SK-N-SH (cell line): ENCODE measurements around the gene NTM.

ENCODE experiments used
- CHD2 ChIP-seq: fragments of 150-350 bp; IDR thresholded peaks from 2 replicates; pipeline ENCODE4 v1.6.1; 2018; ENCODE audit warnings: low read length; ENCODE audit not compliant: partially characterized antibody
- ELF1 ChIP-seq: IDR thresholded peaks from 2 replicates; pipeline ENCODE4 v1.4.0; 2012
- FOXJ3 ChIP-seq: sonication (generic); formaldehyde crosslinking; IDR thresholded peaks from 2 replicates; pipeline ENCODE4 v1.5.1; 2020; ENCODE audit warnings: mild to moderate bottlenecking, missing genetic modification reagents
- MAX ChIP-seq: IDR thresholded peaks from 2 replicates; pipeline ENCODE4 v1.4.0; 2012; ENCODE audit warnings: low read depth
- RCOR1 ChIP-seq: fragments of 150-350 bp; IDR thresholded peaks from 2 replicates; pipeline ENCODE4 v1.6.1; 2017; ENCODE audit warnings: antibody characterized with exemption, low read length
- RFX5 ChIP-seq: IDR thresholded peaks from 2 replicates; pipeline ENCODE4 v1.6.1; 2012; ENCODE audit warnings: mild to moderate bottlenecking, improper control_type of control experiment, low read length
- SIN3A ChIP-seq: IDR thresholded peaks from 2 replicates; pipeline ENCODE4 v1.6.1; 2012; ENCODE audit warnings: low read depth, mild to moderate bottlenecking, low read length, moderate library complexity, borderline replicate concordance
- TAF1 ChIP-seq: IDR thresholded peaks from 2 replicates; pipeline ENCODE4 v1.6.1; 2012; ENCODE audit warnings: low read depth, mild to moderate bottlenecking, low read length, moderate library complexity, borderline replicate concordance
- USF2 ChIP-seq: fragments of 150-350 bp; IDR thresholded peaks from 2 replicates; pipeline ENCODE4 v1.6.1; 2017; ENCODE audit warnings: antibody characterized with exemption, low read length, low read depth, borderline replicate concordance
- YY1 ChIP-seq: IDR thresholded peaks from 2 replicates; pipeline ENCODE4 v1.4.0; 2012; ENCODE audit warnings: low read depth, mild to moderate bottlenecking
- TF ChIP-seq, protein P1 (sequence below): fragments of 200-600 bp; sonication (generic); IDR thresholded peaks from 2 replicates; pipeline ENCODE4 v1.6.1; 2017; ENCODE audit warnings: antibody characterized with exemption, mild to moderate bottlenecking, moderate library complexity
- TF ChIP-seq, protein P2 (sequence below): IDR thresholded peaks from 2 replicates; pipeline ENCODE4 v1.4.0; 2012; ENCODE audit warnings: low read depth, borderline replicate concordance
- TF ChIP-seq, protein P3 (sequence below): IDR thresholded peaks from 2 replicates; pipeline ENCODE4; 2012

GRCh38 chr11:131536159-131536558 is 165.7 kb downstream of the NTM start:
- no peak for TF ChIP-seq ELF1
- TF ChIP-seq, protein P1, sequence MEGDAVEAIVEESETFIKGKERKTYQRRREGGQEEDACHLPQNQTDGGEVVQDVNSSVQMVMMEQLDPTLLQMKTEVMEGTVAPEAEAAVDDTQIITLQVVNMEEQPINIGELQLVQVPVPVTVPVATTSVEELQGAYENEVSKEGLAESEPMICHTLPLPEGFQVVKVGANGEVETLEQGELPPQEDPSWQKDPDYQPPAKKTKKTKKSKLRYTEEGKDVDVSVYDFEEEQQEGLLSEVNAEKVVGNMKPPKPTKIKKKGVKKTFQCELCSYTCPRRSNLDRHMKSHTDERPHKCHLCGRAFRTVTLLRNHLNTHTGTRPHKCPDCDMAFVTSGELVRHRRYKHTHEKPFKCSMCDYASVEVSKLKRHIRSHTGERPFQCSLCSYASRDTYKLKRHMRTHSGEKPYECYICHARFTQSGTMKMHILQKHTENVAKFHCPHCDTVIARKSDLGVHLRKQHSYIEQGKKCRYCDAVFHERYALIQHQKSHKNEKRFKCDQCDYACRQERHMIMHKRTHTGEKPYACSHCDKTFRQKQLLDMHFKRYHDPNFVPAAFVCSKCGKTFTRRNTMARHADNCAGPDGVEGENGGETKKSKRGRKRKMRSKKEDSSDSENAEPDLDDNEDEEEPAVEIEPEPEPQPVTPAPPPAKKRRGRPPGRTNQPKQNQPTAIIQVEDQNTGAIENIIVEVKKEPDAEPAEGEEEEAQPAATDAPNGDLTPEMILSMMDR = no peak
- no peak for TF ChIP-seq SIN3A
- TF ChIP-seq, protein P2, sequence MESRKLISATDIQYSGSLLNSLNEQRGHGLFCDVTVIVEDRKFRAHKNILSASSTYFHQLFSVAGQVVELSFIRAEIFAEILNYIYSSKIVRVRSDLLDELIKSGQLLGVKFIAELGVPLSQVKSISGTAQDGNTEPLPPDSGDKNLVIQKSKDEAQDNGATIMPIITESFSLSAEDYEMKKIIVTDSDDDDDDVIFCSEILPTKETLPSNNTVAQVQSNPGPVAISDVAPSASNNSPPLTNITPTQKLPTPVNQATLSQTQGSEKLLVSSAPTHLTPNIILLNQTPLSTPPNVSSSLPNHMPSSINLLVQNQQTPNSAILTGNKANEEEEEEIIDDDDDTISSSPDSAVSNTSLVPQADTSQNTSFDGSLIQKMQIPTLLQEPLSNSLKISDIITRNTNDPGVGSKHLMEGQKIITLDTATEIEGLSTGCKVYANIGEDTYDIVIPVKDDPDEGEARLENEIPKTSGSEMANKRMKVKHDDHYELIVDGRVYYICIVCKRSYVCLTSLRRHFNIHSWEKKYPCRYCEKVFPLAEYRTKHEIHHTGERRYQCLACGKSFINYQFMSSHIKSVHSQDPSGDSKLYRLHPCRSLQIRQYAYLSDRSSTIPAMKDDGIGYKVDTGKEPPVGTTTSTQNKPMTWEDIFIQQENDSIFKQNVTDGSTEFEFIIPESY = no peak
- TF ChIP-seq RCOR1 = no peak
- TF ChIP-seq RFX5 = no peak
- no peak for TF ChIP-seq USF2
- TF ChIP-seq, protein P3, sequence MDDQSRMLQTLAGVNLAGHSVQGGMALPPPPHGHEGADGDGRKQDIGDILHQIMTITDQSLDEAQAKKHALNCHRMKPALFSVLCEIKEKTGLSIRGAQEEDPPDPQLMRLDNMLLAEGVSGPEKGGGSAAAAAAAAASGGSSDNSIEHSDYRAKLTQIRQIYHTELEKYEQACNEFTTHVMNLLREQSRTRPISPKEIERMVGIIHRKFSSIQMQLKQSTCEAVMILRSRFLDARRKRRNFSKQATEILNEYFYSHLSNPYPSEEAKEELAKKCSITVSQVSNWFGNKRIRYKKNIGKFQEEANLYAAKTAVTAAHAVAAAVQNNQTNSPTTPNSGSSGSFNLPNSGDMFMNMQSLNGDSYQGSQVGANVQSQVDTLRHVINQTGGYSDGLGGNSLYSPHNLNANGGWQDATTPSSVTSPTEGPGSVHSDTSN = no peak
- no peak for TF ChIP-seq MAX
- no peak for TF ChIP-seq TAF1
- no peak for TF ChIP-seq FOXJ3
- TF ChIP-seq CHD2 = no peak
- TF ChIP-seq YY1 = no peak
